Activated naive CD4-positive, alpha-beta T cell (primary cell): ENCODE data around the gene WDR82.

Source experiments
- DNase-seq, 4 experiments: peaks; one replicate each; lab custom pipeline; 2025; lab: John Stamatoyannopoulos, UW

The WDR82 gene, protein sequence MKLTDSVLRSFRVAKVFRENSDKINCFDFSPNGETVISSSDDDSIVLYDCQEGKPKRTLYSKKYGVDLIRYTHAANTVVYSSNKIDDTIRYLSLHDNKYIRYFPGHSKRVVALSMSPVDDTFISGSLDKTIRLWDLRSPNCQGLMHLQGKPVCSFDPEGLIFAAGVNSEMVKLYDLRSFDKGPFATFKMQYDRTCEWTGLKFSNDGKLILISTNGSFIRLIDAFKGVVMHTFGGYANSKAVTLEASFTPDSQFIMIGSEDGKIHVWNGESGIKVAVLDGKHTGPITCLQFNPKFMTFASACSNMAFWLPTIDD

DNA sequence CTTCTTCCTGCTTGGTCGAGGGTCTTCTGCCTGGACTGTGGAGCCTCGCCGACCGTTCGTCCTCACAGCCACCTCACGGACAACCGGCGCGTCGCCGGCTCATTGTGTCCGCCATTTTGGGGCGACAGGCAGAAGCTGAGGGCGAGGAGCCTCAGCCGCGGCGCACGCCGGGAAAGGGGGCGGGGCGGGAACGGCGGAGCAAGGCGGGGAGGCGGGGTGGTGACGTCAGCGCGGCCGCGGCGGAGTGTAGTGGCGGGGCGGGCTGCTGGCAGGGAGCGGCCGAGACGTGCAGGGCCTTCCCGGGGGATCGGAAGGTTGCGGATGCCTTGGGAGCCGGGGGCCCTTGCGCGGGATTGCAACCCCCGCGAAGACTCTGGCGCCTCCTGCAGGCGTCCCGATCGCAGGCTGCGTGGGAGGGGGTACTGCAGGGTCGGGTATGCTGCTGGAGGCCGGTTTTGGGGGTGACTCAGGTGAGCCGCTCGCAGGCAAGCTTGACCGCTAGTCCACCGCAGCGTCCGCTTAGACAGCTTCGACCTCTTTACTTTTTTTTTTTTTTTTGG, at the start of gene WDR82:
TSS of gene WDR82 (minus strand) at position 140 of the 560 bp plus-strand sequence. CDS start 288 bp downstream, outside the sequence.
- peak; percentile 92 to 98 (median 94) for DNase-seq

DNA sequence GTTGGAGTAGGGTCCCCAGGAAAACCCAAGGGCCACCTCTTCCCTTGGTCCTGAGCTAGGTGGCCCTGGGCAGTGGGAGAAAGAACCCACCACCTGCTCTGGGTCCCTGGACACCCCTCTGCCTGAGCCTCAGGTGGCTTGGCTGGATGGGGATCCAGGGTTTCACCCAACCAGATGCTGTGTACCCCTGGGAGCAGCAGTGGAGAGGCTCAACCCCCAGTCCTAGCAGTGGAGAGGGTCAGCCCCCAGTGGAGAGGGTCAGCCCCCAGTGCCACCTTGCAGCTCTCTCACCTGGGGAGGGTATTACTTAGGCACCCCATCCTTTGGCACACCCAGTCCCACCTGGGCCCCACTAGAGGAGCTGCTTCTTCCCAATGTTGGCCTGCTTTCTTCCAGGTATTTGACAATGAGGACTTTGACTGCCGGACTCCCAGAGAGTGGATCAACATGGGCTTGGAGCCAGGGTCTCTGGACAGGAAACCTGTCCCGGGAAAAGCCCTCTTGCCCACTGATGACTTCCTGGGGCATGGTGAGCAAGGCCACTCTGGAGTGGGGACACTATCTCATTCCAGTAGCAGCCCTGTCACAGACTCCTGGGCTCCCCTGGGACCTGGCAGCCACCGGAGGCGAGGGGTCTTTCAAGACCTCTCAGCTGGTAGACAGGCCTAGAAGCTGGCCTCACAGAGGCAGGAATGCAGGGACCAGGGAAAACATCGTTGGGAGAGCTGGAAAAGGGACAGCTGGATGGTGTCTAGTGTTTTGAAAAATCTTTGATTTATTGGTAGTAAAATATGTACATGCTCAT, 49.2 kb upstream of the WDR82 start:
- no peak for DNase-seq

DNA sequence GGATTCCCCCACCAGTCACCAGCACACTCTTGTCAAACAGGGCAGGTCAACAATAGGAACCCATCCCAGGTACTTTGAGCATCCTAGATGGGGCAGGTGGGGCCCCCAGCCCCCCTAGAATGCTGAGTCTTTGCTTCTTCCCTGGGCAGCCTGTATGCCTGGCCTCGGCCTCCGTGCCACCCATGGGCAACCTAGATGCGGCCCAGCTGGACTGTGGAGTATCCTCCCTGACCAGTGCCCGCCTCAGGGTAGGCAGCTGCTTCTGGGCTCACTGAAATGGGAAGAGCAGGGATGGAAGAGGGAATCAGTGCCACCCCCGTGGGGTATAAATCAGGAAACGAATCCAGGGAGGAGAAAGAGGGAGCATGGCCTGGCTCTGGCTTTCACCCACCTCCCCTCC, 48.5 kb upstream of the WDR82 start:
- DNase-seq = no peak

DNA sequence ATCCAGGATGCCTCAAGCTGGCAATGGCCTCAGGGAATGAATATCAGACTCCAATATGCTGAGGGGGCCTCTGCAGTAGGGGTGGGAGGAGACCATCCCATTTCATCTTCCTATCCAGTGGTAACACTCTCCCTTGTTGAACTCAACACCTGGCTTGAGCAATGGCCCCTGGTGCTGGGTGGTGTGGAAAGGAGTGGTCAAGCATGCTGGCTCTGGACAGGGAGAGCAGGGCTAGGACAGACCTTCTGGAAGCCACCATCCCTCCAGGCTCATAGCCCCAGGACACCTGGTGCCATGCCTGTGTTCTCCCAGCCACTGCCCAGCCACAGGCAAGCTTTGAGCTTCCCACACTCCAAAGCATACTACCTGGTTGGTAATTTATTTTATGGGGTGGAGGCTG, 47.2 kb upstream of the WDR82 start:
- DNase-seq = no peak

DNA sequence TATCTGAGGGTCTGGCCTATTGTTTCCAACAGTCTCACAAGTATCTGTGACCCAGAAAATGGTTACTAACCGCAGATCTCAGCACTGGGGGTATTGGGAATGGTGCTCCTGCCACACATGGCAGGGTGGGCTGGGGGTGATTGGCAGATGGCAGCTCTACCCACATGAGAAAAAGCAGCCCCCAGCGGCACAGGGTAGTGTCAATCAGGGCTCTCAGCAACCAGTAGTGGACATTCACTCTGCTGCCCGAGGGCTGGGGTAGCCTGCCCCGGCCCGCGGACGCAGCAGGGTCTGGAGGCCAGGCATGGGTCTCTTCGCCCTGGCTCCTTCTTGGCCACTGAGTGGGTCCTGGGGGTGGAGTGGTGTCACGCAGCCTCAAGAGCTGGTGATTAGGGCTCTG, 46.2 kb upstream of the WDR82 start:
- DNase-seq = no peak

DNA sequence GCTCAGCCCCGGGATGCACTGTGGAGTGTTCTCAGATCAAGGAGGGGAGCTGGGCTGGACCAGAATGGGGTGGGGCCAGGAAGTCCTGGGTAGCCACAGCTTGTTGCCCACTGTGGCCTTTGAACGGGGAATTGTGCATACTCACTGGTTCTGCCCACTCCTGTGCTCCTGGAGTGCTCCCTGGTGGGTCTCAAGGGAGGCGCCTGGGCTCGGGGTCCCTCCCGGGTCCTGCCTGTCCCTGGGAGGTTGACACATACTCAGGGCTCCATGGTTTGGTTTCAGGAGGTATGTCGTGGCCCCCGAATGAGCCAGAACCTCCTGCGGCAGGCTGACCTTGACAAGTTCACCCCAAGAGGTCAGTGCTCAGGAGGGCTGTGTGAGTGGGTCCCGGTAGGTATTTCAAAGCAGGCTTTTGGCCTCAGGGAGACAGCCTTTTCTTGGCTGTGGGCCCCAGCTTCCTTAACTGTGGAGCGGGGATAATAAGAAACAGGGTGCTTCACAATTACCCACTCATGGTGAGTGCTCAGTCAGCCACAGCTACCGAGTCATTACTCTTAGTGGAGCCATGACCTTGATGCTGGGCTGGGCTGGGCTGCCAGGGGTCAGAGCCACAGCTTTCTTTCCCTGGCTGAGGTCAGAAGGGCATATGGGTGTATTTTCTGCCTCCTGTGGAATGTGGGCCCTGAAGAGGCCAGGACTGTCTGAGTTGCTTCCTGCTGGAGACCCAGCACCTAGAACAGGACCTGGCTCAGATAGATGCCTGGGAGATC, 45.3 kb upstream of the WDR82 start:
- no peak for DNase-seq

DNA sequence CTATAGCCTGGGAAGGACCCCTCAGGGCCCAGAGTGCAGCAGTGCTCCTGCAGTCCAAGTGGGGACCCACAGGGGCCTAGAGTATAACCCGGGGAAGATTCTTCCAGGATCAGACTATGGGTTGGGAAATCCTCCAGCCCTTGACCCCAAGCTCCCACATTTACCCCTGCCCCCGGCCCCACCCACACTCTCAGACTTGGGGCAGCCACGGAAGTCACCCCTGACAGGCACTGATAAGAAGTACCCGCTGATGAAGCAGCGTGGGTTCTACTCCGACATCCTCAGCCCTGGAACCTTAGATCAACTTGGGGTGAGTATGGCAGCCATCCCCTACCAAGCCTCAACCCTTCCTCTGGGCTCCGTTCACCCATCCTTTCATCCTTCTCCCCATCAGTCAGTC, 44.0 kb upstream of the WDR82 start:
- DNase-seq = no peak

DNA sequence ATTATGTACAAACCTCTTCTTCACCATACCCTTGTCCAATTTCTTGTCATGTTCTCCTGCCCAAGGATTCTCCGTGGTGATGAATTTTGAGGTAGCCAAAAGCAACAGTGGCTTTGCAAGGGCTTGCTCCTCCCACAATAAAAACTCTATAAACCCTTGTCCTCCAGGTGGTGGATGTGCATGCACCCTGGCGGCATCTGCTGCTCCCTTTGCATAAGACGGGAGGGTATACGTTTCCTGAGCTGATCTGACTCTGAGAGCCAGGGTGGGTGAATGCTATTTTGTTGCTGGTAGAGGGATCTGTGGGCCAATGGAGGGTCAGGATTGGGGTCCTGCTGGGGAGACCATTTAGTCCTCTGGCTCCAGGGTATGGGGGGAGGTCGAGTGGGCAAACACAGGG, 43.0 kb upstream of the WDR82 start:
- no peak for DNase-seq

DNA sequence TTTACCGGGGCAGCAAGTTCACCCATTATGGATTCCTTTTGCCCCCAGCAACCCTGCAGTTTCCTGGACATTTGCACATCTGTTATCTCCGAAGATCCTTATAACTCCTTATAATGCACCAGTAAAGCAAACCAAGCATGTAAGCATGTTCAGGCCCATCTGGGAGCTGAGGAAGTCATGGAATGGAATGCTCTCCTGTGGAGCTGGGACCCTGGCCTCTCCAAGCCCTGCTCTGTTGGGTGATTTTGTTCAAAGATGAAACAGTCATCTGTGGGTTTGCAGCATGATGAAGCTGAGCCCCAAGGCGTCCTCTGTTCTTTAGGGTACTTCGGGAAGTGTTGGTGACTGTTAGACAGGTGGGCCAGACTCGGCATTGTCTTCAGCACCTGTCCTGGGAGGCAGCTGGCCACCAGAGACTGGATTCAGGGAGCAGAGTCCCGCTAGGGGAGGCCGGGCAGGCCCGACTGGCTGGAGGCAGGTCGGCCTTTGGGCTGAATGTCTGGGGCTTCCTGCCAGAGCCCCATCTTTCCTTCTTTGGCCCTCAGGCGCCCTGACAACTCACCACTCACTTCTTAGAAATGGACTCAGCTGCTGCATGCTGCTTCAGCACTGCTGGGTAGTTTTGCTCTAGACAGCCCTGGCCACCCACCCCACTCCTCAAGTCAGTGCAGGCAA, 41.6 kb upstream of the WDR82 start:
- DNase-seq = no peak

DNA sequence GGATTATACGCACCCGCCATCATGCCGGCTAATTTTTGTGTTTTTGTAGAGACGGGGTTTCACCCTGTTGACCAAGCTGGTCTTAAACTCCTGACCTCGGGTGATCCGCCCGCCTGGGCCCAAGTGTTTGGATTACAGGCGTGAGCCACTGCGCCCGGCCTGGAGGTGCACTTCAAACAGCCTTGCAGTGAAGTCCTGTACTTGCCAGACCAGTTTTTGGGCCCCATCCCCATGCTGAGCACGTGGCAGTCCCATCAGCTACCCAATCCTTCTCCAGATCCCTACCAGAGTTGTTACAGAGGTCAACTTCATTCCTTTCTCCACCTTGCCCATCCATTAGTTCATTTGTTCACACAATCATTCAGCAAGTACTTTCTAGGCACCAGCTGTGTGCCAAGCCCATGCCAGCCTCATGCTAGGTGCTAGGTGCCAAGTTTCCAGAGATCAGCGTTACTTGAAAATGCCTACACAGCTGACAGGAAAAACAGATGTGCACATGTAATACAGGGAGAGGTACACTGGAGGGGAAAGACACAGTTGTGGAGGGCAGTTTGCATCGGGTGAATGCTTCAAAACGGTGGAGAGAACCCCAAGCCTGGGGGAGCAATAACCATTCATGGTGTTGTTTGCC, 39.9 kb upstream of the WDR82 start:
- DNase-seq = no peak

DNA sequence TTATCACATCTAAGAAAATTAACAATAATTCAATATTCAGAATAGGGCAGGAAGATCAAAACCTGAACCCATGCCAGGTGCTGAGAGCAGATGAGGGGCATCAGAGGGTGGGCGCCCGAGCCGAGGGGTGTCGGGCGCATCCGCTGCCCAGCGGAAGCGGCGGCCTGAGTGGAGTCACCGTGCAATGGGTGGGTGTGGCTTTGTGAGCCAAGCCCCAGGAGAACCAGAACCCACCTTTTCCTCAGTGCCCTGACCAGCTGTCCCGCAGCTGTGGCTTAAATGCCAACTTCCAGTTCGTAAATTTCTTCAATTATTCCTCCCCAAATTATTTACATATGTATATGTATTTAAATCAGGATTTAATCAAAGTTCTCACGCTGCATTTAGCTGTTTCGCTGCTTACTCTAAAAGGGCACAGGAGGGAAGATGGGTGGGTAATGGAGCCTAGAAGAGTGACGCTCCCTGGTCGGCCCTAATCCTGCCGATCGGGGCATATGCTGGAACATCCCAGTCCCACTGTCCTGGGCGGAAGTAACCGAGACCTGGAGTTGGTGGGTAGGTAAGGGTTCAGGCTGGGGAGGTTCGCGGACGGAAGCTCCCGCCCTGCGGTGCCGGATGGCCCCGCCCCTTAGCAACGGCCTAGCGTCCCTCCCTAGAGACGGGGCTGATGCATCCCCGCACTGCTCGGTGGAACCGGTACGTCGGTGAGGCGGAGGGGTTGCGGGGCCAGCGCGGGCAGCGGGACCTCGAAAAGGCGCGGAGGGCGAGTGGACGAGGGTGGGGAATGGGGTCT, 39.0 kb upstream of the WDR82 start:
- DNase-seq = peak in 3 of 4 experiments; percentile 23 to 71 (median 58)

DNA sequence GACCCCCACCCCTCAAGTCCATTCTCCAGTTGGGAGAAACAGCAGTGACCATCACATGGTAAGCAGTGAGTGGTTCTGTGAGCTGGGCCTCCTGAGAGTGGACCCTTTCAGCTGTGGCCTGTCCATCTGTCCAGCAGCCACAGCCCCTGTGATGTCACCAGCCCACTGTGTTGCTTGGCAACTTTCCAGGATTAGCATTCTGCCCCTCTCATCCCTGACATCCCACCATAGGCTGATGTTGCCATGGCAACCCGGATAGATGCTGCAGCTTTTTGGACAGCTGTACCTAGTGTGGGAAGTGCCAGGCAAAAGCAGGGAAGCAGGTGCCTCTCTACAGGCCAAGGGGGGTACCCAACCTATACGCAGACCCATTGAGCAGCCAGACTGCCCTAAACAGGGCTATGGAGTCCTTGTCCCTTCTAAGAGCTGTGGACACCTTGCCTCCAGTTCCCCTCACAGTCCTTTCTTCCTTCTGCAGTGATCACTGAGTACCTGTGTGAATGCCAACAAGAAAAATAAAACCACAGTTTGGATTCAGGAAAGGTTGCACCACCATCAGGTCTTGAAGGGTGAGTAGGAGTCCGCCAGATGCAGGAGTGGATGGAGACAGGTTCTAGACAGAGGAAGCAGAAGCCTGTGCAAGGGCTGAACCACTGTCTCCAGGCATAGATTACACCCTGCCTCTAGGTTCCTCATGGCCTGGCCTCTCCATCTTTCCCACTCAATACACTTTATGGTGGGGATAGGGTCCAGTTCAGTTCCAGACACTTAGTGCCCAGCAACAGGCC, 37.7 kb upstream of the WDR82 start, which contains the start of gene DNAH1:
TSS of gene DNAH1 (plus strand) at position 343 of the 788 bp plus-strand sequence. CDS start 6,124 bp downstream, outside the sequence.
- DNase-seq = no peak

DNA sequence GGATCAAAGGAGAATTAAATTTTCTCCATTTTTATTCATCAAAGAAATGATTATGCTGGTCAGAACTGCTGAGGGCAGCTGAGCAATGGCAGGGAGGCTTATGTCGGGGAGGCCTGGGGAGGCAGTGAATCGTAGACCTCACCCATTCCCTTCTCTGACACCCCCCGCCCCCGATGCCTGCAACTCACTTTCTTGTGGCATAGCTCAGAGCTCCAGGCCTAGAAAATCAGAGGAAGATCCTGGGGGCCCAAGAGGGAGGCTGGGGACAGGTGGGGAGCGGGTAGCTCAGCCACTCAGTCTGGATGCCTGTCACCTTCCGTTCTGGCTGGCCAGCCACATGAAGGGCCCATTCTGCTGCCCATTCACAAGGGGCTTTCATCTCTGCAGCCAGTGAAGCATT, 36.6 kb upstream of the WDR82 start:
- no peak for DNase-seq

DNA sequence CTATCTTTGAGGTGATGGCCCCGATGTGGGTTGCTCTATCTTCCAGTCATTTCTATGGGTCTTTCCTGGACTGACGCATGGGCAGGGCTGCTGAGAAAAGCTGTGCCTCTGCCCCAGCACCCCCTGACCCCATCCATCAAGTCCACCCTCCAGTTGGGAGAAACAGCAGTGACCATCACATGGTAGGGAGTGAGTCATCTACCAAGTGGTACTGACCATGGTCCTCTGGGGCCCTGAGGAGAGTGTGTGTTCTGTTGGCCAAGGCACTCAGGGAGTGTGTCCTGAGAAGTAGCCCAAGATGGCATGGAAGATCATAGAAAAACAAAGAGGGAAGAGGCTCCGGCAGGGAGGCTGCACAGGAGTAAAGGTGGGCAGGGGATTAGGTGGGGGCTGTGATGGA, 36.0 kb upstream of the WDR82 start:
- DNase-seq = no peak

DNA sequence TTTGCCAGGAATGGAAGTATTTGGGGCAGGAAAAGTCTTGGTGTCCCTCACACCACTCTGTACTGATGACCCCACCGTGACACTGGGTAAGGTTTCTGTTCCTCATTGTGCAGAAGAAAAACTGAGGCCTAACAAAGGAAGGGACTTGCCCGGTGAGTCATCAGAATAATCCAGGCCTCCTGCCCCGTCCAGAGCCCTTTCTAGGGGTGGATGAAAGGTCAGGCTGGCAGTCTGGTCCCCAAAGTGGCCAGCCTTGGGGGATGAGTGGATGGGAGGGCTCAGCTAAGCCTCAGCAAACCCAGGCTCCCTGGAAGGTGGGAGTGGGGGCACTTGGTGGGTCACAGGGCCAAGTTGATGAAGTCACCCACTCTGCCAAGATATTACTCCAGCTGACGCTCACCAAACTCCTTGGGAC, 35.3 kb upstream of the WDR82 start:
- DNase-seq = no peak

DNA sequence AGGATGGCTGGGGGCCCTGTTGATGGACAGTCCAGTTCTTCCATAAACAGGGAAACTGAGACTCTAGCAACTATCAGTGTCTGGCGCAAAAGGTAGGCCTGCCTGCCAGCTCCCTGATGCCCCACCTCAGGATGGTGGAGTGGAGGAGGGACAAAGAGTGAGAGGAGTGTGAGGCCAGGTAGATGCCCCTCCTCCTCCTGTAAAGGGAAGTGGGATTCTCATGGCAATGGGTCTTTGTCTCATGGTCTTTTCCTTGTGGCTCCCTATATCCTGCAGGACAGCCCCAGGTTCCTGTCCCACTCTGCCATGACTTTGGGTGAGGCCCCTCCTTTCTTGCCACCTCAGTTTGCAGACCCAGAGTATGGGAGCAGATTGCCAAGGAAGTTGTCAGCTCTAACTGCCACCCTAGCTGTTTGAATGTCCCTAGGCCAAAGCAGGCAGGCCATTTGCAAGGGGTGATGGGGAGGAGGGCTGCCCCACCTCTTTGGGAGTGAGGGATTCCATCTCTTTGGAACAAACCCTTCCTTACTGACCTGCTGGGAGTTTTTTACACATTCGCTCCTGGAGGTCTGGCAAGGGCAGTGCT, 34.8 kb upstream of the WDR82 start:
- no peak for DNase-seq

DNA sequence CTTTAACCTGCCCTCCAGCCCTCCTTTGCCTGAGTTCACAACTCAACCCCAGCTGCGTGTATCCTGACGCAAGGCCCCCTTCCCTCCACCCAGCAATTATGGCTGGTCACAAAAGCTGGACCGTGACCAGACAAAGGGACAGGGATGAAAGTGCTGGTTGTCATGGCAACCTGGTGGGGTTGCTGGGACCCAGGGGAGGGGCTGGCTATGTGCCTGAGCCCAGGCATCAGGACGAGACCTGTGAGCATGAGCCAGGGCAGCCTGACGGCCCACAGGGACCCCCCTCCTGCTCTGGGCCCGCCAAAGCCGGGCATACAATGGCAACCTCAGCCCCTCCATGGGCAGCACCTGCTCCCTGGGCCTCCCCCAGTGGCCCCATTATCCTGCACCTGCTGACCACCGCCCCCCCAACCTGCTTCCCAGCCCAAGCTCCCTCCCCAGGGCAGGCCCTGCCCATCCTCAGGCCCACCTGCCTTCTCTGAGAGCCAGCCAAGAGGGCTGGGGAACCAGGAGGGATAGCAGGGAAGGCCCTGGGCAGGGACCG, 33.2 kb upstream of the WDR82 start:
- no peak for DNase-seq

DNA sequence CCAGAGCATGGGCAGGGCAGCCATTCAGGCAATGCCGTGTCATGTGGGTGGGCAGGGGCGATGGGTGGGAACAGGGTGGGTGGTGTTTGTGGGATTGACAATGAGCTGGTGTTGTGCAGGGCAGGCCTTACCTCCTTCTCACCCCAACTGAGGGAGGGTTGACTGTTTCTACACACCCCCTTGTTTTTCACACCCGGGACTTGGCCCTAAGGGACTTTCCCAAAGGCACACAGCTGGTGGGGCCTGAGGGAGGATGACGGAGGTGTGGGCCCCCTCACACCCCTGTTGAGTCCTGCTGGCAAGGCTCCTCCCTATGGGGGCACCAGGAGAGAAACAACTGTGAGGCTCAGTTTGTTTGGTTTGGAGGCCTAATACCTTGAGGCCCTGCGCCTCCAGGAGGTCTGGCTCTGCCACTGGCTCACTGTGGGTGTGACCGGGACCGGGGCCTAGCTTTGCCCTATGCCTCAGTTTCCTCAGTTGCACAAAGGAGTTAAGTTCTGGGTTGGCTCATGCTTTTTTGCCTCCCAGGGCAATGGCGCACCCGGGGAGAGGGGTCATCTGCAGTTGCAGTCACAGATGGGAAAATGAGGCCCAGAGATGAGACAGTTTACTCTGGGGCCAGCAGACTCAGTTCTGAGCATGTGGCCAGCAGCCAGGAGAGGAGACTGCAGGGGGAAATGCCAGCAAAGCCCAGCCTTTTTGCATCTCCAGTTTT, 32.6 kb upstream of the WDR82 start:
- no peak for DNase-seq
